ENCODE results near the gene PPP1R2.
"Not testable (repeated sequence)": the region's sequence is repeated elsewhere in the genome, so short reads cannot be mapped to it uniquely, and the experiment has no call there.

PPP1R2 gene

GRCh38 chr3:195537995-195538394 lies 5.1 kb downstream of the PPP1R2 start:
- DNase-seq (ENCODE audit: low read depth, low spot score): no peak

GRCh38 chr3:195535293-195535692 lies 7.8 kb downstream of the PPP1R2 start:
- no peak for DNase-seq (ENCODE audit: low read depth, low spot score)

GRCh38 chr3:195532834-195533233 lies 10.3 kb downstream of the PPP1R2 start:
- DNase-seq (ENCODE audit: low read depth, low spot score): no peak

GRCh38 chr3:195532345-195532744 lies 10.8 kb downstream of the PPP1R2 start:
- DNase-seq (ENCODE audit: low read depth, low spot score): no peak

- no peak for DNase-seq (ENCODE audit: low read depth, low spot score)
Measured at GRCh38 chr3:195531683-195532082, 11.4 kb downstream of the PPP1R2 start.

- DNase-seq (ENCODE audit: low read depth, low spot score): no peak
Measured at GRCh38 chr3:195526492-195526891, 16.6 kb downstream of the PPP1R2 start.

- DNase-seq (ENCODE audit: low read depth, low spot score): no peak
Measured at GRCh38 chr3:195524171-195524896, 18.8 kb downstream of the PPP1R2 start.

- no peak for DNase-seq (ENCODE audit: low read depth, low spot score)
Measured at GRCh38 chr3:195522254-195523023, 20.7 kb downstream of the PPP1R2 start.

- no peak for DNase-seq (ENCODE audit: low read depth, low spot score)
Measured at GRCh38 chr3:195517030-195517429, 26.1 kb downstream of the PPP1R2 start.

GRCh38 chr3:195514610-195515235 lies 28.4 kb downstream of the PPP1R2 start:
- not testable (repeated sequence) for DNase-seq (ENCODE audit: low read depth, low spot score)

- DNase-seq (ENCODE audit: low read depth, low spot score): no peak
Measured at GRCh38 chr3:195512798-195513345, 30.3 kb downstream of the PPP1R2 start.

- DNase-seq (ENCODE audit: low read depth, low spot score): no peak
Measured at GRCh38 chr3:195511136-195511535, 32.0 kb downstream of the PPP1R2 start.

- no peak for DNase-seq (ENCODE audit: low read depth, low spot score)
Measured at GRCh38 chr3:195508185-195508584, 34.9 kb downstream of the PPP1R2 start.

- no peak for DNase-seq (ENCODE audit: low read depth, low spot score)
Measured at GRCh38 chr3:195475614-195476013, 67.5 kb downstream of the PPP1R2 start.

- DNase-seq (ENCODE audit: low read depth, low spot score): not testable (repeated sequence)
Measured at GRCh38 chr3:195475116-195475515, 68.0 kb downstream of the PPP1R2 start.

GRCh38 chr3:195468841-195469240 lies 74.3 kb downstream of the PPP1R2 start:
- no peak for DNase-seq (ENCODE audit: low read depth, low spot score)

GRCh38 chr3:195468391-195468776 lies 74.7 kb downstream of the PPP1R2 start:
- no peak for DNase-seq (ENCODE audit: low read depth, low spot score)

- DNase-seq (ENCODE audit: low read depth, low spot score): no peak
Measured at GRCh38 chr3:195467641-195468390, 75.3 kb downstream of the PPP1R2 start.

- DNase-seq (ENCODE audit: low read depth, low spot score): no peak
Measured at GRCh38 chr3:195466251-195466650, 76.9 kb downstream of the PPP1R2 start.

All from activated CD4-positive, CD25-positive, alpha-beta regulatory T cell treated with anti-CD3 and anti-CD28 coated beads, Interleukin-2, amount 50 U/mL, for 16 hours (primary cell).